HG03342 (cell line): ENCODE results near the gene RSPH3.

Source experiments
- ATAC-seq: cut with Tn5 transposase; IDR thresholded peaks from one replicate; pipeline ENCODE4 v1.9.1; 2021; ENCODE audit warnings: mild to moderate bottlenecking, moderate library complexity; ENCODE audit not compliant: unreplicated experiment

RSPH3 gene

DNA sequence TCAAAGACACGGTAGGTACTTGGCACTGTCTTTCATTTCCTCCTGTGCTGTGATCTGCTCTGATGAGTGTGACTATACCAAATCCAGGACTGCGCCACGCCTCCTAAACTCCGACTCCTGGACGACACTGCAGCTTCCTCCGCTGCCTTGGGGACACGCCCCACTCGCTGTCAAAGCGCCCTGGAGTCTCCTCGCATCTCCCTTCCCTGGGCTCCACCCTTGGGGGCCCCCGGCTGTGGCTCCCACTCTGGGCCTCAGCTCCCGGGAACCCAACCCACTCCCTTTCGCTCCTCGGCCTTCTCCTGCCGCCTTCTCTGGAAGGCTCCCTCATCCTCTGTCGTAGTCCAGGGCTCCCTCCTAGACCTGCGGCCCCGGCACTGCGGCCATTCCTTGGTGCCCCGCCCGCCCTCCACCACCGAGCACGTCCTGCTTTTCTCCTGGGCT is 61.2 kb downstream of the RSPH3 start:
- ATAC-seq = no peak

DNA sequence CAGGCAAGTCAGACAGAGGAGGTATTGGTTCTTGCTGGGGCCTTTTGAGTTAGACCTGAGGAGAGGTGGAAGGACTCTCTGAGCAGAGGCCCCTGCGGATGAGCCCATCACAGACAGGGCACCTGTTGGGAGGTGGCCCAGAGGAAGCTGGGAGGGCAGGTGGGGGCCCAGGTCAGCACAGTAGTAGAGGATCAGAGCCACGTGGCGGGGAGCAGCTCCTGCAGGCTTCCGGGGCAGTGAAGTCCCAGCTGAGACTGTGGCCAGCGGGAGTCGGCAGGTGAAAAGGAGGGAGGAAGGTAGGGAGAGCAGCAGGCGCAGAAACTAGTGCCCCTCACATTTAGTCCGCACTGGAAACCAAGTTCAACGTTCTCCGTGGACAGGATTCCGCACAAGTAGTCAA is 61.8 kb downstream of the RSPH3 start:
- no peak for ATAC-seq

DNA sequence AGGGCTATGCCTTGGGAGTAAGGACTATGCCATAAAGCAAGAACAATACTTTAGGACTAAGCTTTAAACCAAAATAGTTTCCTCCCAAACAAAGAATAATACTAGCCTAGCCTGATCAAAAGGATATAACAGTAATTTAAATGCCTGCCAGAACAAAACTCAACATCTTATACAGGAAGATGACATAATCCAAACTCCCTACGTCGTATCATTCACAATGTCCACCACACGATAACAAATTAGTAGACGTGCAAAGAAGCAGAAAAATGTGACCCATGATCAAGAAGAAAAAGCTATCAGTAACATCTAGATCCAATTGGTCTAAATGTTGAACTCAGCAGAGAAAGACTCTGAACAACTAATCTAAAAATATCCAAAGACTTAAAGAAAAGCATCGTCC is 65.8 kb downstream of the RSPH3 start:
- no peak for ATAC-seq

DNA sequence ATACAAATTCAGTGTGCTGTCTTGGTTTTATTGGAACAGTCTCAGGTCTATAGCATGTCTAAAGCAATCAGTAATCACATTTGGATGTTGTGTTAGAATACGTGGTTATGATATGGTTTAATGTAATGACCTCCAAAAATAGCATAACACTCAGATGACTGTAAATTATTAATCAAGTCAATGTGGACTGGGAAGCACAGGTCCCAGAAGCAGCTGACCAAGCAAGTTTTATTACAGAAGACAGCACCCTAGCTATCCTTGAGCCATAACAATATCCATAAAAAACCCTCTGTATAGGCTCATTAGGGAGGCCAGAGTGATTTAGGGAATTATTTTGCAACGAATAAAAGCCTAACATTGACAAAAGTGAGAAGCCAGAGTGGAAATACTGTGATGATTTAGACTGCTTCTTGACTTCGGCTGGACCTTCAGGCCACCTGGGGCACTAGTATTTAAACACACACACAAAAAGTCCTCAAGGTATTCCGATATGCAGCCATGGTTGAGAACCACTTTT is 66.9 kb downstream of the RSPH3 start:
- ATAC-seq = no peak

DNA sequence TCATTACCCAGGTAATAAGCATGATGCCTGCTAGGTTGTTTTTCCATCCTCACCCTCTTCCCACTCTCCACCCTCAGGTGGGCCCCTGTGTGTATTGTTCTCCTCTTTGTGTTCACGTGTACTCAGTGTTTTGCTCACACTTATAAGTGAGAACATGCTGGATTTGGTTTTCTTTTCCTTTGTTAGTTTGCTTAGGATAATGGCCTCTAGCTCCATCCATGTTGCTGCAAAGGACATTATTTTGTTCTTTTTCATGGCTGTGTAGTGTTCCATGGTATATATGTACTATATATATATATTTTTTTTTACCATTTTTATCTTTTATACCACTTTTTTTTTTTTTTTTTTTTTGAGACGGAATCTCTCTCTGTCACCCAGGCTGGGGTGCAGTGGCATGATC is 71.9 kb downstream of the RSPH3 start:
- ATAC-seq = no peak

DNA sequence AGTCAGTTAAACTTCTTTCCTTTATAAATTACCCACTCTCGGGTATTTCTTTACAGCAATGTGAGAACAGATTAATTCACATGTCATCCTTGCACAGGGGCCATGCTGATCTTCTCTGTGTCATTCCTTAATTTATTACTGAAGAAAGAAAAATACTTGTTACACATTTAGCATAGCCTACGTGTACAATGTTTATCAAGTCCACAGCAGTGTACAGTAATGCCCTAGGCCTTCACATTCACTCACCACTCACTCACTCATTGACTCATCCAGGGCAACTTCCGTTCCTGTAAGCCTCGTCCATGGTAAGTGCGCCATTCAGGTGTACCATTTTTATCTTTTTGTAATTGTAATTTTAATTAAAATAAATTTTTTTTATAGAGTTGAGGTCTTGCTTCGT is 73.6 kb downstream of the RSPH3 start:
- ATAC-seq = no peak

DNA sequence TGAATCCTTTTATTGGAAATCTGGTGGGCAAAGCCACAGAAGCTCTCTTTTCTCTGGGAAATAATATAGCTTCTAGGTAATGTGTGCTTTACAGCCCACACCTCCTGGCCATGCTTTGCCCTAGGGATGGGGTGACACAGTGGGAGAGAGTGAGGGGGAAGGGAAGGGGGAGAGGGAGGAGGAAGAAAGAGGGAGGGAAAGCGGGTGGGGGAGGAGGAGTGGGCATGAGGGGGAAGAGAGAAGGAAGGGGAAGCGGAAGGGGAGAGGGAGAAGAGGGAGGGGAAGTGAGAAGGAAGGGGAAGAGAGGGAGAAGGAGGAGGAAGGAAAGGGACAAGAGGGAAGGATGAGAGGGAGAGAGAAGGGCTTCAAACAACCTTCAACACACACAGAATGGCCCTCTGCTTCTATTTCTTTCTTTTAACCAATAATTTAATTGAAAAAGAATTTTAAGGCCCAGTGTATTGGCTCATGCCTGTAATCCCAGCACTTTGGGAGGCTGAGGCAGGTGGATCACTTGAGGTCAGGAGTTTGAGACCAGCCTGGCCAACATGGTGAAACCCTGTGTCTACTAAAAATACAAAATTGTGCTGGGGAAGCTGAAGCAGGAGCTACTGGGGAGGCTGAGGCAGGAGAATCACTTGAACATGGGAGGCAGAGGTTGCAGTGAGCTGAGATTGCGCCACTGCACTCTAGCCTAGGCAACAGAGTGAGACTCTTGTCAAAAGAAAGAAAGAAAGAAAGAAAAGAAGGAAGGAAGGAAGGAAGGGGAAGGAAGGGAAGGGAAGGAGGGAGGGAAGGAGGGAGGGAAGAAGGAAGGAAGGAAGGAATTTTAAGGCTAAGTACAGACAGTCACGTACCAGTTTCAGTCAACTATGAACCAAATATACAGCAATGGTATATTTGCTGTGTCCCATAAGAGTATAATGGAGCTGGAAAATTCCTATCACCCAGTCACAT is 75.2 kb downstream of the RSPH3 start:
- no peak for ATAC-seq

DNA sequence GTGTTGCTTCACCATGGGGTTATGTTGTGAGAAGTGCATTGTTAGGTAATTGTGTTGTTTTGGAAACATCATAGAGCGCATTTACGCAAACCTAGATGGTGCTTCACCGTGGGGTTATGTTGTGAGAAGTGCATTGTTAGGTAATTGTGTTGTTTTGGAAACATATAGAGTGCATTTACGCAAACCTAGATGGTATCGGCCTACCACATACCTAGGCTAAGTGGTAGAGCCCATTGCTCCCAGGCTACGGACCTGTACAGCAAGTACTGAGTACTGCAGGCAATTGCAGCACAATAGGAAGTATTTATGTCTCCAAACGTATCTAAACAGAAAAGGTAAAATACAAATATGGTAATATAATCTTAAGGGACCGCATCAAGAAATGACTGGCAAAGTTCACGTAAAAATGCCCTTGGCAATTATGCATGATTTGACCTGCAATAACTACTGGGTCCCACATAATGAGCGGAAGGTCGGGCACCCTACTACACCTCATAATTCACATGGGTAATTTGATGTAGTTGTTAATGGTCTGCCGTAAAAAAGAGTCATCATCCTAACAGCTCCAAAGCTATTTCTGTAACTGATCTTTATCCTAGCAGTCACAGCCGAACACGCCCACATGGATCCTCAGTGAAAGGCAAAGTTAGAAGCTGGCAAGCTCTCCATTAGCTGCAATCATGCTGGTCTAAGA is 76.0 kb downstream of the RSPH3 start:
- ATAC-seq = no peak
